ENCODE results near the gene ZBTB7C. TPM values are rescaled to one million over a fixed set of nuclear protein-coding genes. Genes with fewer than 3 reads are reported as not detected.

Gene ZBTB7C
- total and polyA plus RNA-seq, 8 donors = 3.0 to 47.8 (median 19.3) TPM

- Histone ChIP-seq H3K36me3 (no peaks in the 10 kb centered on the region), H3K27ac (peak overlapping the region in 2 of 5 donors; percentile 4 to 16), H3K27me3 (no peaks in the 10 kb centered on the region), H3K4me3 (no peak overlapping the region), H3K4me1 (peaks cover 9 to 14% (median 13%) of the 10 kb centered on the region in 4 donors), H3K9me3 (peaks cover 0 to 8% (median 3%) of the 10 kb centered on the region in 4 donors)
- no peak for TF ChIP-seq CTCF (IDR thresholded peaks at IDR 0.05)
- no peak for TF ChIP-seq EP300 (IDR thresholded peaks at IDR 0.05)
- TF ChIP-seq POLR2AphosphoS5 (IDR thresholded peaks at IDR 0.05) = no peak
- TF ChIP-seq POLR2A (IDR thresholded peaks at IDR 0.05) = no peak
- intact Hi-C loops (cut with DNase I; ENCODE audit: low total_unique reads) = no loop called here
- 21 to 69% (median 45%) methylated on average over 5 to 7 of the region's 7 CpGs for WGBS, 5 donors
- peak in 1 of 2 donors; percentile 59 for DNase-seq
Observed at GRCh38 chr18:48050176-48050575, 359.0 kb downstream of the ZBTB7C start.

GRCh38 chr18:48049757-48050156 is 359.4 kb downstream of the ZBTB7C start:
- WGBS, 5 donors = 30 to 61% (median 45%) methylated on average over 4 to 5 of the region's 5 CpGs
- H3K27me3 ChIP-seq = no peaks in the 10 kb centered on the region
- peaks cover 0 to 8% (median 3%) of the 10 kb centered on the region in 4 donors for H3K9me3 ChIP-seq
- H3K27ac ChIP-seq = peak overlapping the region in 2 of 5 donors; percentile 4 to 16
- no peak overlapping the region for H3K4me3 ChIP-seq
- H3K36me3 ChIP-seq = no peaks in the 10 kb centered on the region
- TF ChIP-seq POLR2AphosphoS5 (IDR thresholded peaks at IDR 0.05) (no peak), EP300 (IDR thresholded peaks at IDR 0.05) (no peak), POLR2A (IDR thresholded peaks at IDR 0.05) (no peak), CTCF (IDR thresholded peaks at IDR 0.05) (no peak)
- H3K4me1 ChIP-seq = peaks cover 9 to 14% (median 13%) of the 10 kb centered on the region in 4 donors
- no peak for DNase-seq
- intact Hi-C loops (cut with DNase I; ENCODE audit: low total_unique reads) = no loop called here

GRCh38 chr18:48048251-48048650 is 360.9 kb downstream of the ZBTB7C start:
- intact Hi-C loops (cut with DNase I; ENCODE audit: low total_unique reads) = no loop called here
- no peak overlapping the region for H3K27ac ChIP-seq
- WGBS, 5 donors = 95 to 100% (median 97%) methylated on average over 3 of the region's 3 CpGs

GRCh38 chr18:48046843-48047242 is 362.3 kb downstream of the ZBTB7C start:
- H3K4me3 ChIP-seq = no peak overlapping the region
- peaks cover 0 to 8% (median 3%) of the 10 kb centered on the region in 4 donors for H3K9me3 ChIP-seq
- DNase-seq = no peak
- H3K27me3 ChIP-seq = no peaks in the 10 kb centered on the region
- TF ChIP-seq EP300 (IDR thresholded peaks at IDR 0.05) (no peak), CTCF (IDR thresholded peaks at IDR 0.05) (no peak), POLR2A (IDR thresholded peaks at IDR 0.05) (no peak), POLR2AphosphoS5 (IDR thresholded peaks at IDR 0.05) (no peak)
- H3K4me1 ChIP-seq = peaks cover 9 to 14% (median 13%) of the 10 kb centered on the region in 4 donors
- H3K27ac ChIP-seq = no peak overlapping the region
- no peaks in the 10 kb centered on the region for H3K36me3 ChIP-seq
- intact Hi-C loops (cut with DNase I; ENCODE audit: low total_unique reads) = no loop called here
- 91 to 95% (median 93%) methylated on average over 5 of the region's 5 CpGs for WGBS, 5 donors

More at GRCh38 chr18:48048251-48048650, 360.9 kb downstream of the ZBTB7C start:
- H3K27me3 ChIP-seq = no peaks in the 10 kb centered on the region
- no peak for DNase-seq
- peaks cover 9 to 14% (median 13%) of the 10 kb centered on the region in 4 donors for H3K4me1 ChIP-seq
- TF ChIP-seq CTCF (IDR thresholded peaks at IDR 0.05) = no peak
- no peak for TF ChIP-seq POLR2AphosphoS5 (IDR thresholded peaks at IDR 0.05)
- no peaks in the 10 kb centered on the region for H3K36me3 ChIP-seq
- peaks cover 0 to 8% (median 3%) of the 10 kb centered on the region in 4 donors for H3K9me3 ChIP-seq
- no peak overlapping the region for H3K4me3 ChIP-seq
